Activated CD4-positive, alpha-beta T cell treated with anti-CD3 and anti-CD28 coated beads for 4 hours (primary cell): ENCODE results near the gene SH3GLB1.

Experiments used
- DNase-seq, 2 donors: peaks; one replicate each; pipeline ENCODE4 v3.0.0-alpha.2; 2020

Gene SH3GLB1

GRCh38 chr1:86774305-86775295 is 70.2 kb downstream of the SH3GLB1 start:
- DNase-seq: peak; percentile 24 to 32

GRCh38 chr1:86775395-86775794 is 71.0 kb downstream of the SH3GLB1 start:
- no peak for DNase-seq

GRCh38 chr1:86776108-86776507 is 71.7 kb downstream of the SH3GLB1 start:
- no peak for DNase-seq

- no peak for DNase-seq
These were observed 74.3 kb downstream of the SH3GLB1 start for GRCh38 chr1:86778569-86779239.

- no peak for DNase-seq
These were observed 75.2 kb downstream of the SH3GLB1 start for GRCh38 chr1:86779308-86780191.

- DNase-seq: no peak
These were observed 78.1 kb downstream of the SH3GLB1 start for GRCh38 chr1:86782482-86782881.

- DNase-seq: no peak
These were observed 83.2 kb downstream of the SH3GLB1 start for GRCh38 chr1:86787621-86788020.

- DNase-seq: no peak
These were observed 84.2 kb downstream of the SH3GLB1 start for GRCh38 chr1:86788300-86789206.

GRCh38 chr1:86795316-86795715 is 90.9 kb downstream of the SH3GLB1 start:
- DNase-seq: no peak
